Measurements from ENCODE around the gene RALY.
A peak's percentile ranks its signal among the peaks of the same experiment; 100 is the strongest.

The RALY gene

DNA sequence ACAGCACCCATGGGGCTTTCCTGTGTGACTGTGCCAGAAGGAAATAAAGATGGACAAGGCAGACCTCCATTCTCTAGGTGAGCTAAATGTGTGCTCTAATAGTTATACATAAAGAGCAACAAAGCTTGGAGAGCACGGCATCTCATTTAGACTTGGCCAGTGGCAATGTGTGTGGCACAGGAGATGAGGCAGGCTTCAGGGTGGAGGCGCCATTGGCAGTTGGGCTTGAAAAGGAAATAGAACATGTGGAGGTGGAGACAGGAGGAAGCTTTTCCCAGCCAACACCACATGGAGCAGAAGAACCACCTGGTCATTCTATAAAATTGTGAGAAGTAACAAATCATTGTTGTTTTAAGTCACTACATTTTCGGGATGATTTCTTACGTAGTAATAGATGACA, 3.6 kb upstream of the RALY start:
- no peak for DNase-seq

DNA sequence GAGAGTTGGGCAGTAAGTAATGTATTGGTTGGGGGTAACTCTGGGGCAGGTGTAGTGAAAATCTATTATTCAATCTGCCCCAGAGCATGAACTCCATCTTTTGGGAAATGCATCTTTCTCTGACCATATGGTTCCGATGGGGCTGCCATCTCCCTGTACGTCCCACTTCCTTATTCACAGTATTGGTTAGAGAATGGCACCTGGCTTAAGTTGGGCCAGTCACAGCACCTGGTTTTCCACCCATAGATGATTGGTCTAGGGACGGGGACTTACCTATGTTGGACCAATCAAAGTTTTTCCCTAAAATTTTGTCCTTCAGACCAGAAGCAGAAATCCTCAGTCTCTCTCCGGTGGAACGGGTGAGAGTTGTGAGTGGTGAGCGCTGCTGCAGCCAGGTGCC, 2.2 kb upstream of the RALY start:
- no peak for DNase-seq

DNA sequence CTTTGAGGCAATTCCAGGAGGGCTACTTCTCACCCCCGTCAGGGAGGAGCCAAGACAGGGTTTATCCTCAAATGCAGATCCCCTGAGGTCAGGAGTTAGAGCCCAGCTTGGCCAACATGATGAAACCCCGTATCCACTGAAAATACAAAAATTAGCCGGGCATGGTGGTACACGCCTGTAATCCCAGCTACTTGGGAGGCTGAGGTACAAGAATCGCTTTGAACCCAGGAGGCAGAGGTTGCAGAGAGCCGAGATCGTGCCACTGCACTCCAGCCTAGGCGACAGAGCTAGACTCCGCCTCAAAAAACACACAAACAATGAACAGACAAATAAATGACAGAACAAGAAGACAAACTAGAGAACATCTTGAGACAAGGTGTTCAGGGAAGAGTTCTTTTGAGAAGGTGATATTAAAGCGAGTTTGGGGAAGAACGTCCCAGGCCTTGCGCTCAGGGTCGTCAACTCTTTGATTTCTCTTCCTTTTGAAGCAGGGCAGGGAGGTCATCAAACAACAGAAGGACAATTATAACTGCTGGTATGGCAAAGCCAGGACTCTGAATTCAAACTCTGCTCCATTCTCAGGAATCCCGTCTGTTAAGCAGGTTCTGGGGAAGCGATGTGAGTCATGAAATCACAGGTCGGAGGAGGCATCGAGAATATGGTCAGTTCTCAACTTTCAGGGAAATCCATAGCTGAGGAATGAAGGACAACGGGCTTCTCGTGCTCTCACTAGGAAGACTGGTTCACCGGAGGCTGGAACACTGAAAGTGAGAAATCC, 1.4 kb upstream of the RALY start:
- no peak for DNase-seq

DNA sequence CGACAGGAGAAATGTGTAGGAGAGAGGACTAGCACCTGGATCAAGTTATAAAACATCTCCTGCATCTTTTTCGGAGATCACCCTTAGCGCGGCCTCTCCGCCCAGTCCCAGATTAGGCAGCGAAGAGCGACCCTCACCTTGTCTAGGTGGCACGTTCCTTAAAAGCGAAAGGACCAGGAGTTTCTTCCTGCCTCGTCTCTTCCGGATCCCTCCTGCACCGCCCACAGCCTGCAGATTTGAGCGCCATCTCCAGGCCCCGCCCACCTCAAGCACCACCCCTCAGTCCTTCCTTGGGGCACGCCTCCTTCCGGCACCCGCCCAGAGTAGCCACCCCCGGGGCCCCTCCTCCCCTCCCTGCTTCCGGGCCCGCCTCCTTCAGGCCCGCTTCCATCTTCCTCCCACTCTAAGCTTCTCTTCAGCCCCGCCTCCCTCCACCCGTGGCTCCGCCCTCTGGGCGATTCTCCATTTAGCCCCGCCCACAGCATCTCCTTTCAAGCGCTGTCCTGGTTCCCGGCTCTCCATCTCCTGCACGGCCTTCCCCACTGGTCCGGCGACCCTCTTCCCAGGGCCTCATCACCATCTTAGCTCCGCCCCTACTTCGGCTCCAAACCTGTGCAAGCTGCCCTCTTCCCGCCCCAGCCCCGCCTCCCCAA, 662 bp upstream of the RALY start:
- DNase-seq: peak; percentile 100

DNA sequence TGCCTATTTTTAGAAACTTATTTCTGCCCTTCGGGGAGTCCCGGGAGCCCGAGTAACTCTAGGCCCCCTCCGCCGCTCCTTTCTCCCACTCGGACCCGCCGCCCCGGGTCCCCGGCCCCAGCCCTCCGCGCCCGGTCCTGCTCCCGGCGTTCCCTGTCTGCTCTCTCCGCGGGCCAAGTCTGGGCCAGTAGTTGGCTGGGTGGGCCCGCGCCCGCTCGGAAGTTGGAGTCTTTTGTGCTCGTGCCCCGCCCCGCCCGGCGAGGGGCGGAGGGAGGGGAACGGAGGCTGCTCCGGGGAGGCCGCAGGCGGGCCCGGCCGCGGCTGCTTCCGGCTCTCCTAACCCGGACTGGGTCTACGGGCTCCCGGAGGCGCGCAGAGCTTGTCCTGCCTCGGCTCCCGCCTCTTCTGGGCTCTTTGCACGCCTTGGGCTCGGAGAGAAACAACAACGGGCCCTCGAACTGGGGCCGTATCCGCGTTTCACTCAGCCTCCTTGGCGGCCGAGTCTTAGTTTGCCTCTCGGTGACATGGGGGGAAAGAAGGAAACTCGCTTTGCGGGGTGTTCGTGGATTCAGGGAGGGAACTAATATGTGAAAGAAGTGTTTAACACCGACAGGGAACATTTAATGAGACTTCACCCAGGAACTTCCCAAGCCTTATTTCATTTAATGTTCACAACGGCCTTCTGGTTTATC, 657 bp downstream of the RALY start:
- DNase-seq: peak; percentile 87

DNA sequence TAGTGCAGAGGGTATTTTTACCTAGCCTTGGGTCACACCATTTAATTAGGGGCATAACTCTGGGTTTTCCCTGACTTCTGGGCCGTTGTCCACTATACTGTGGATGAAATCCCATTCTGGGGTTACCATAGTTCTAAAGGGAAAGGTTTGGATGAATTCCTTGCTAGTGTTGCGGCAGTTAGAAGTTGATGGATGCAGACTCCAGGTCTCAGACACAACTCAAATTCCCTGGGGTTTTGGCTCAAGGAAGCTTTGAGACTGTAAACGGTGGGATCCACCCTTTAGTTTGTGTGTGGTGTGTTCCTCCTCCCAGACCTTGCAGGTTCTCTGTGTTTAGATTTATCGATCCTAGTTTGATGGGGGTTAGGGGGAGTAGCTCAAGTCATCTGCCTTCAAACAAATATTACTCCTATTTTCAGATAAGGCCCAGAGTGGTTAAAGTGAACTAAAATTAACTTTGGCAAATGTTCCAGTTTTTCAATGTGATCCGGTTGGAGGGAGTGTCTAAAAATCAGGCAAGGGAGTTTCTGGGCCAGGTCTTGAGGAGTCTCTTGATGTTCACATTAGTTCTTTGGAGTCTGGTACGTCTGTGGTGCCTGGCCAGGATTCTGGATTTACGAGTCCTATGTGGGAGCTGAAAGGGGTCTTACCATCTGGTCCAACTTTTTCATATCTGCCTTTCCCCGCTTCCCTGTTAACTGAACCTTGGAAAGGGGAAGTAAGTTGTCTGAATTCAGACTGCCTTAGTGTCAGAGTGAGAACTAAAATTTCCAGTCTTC, 1.5 kb downstream of the RALY start:
- DNase-seq: no peak

DNA sequence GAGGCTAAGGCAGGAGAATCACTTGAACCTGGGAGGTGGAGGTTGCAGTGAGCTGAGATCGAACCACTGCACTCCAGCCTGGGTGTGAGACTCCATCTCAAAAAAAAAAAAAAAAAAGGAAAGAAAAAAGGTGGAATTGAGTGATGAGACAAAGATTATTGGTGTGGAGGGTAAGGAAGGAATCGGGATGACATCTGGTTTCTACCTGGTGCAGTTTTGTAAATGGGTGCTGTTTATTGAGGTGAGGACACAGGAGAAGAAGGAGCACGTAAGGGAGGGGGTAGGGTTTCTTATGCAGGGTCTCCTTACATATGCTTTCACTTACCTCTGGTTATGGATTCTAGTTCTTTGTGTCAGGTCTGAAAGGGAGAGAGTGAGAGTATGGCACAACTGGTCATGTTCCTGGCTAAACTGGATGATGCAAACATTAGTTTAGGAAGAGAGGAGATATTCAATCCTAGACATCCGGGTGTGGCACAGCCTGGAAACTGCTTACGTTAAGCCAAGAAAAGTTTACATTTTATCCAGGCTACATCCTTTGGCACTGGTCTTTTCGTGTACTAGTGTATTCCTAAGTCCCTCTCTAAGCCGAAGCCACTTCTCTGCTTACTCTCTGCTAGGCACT, 5.4 kb downstream of the RALY start:
- DNase-seq: no peak

DNA sequence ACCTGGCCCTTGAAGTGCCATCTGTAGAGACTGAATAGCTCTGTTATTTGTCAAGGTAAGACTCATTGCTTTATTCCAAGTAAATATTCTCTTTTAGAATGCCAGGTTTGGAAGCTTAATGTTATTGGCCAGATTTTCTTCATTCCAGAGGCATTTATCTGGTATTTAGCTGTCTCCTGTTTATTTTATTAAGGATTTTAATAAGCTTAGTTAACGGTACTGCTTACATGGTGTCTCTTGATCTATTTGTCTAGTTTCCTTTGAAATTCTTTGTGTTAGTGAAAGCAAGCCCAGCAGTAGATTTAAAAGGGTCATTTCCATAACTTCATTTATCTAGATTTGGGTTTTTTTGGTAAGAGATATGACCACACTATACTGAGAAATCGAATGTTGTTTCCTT, 7.7 kb downstream of the RALY start:
- no peak for DNase-seq

DNA sequence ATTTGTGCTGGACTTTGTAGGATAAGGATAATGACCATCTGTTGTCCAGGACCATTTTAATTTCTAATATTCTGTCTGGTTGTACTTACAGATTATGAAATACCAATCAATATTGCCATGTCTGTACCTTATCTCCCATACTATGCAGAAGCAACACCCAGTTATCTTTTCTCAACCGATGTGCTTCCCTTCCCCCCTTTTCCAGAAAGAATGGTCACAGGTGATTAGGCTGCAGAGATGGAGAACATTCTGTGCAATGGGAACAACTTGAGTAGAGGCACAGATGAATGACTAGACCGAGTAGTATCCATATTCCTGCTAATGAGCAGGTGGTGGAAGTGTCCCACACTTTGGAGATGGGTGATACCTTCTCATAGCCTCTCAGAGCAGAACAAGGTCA, 10.5 kb downstream of the RALY start:
- DNase-seq: no peak

DNA sequence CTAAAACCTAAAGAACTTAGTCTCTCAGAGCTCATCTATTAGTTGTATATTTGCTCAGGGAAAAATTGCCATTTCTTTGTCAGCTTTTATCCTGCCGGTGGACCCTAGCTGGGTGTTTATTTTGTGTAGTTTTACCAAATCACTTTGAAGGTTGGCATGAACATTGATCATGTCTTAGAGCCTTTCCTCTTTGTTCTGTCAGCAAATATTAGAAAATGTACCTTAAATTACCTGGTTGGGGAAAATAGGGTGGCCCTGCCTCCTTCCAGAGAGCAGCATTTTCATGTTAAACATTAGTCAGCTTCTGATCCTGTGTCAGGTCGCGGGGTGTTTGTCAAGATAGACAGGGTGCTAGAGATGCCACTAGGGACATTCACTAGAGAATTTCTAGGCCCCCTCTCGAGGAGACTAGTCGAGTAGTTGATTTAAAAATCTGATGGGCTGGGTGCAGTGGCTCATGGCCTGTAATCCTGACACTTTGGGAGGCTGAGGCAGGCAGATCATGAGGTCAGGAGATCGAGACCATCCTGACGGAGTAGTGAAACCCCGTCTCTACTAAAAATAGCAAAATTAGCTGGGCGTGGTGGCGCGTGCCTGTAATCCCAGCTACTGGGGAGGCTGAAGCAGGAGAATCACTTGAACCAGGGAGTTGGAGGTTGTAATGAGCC, 11.2 kb downstream of the RALY start:
- no peak for DNase-seq

DNA sequence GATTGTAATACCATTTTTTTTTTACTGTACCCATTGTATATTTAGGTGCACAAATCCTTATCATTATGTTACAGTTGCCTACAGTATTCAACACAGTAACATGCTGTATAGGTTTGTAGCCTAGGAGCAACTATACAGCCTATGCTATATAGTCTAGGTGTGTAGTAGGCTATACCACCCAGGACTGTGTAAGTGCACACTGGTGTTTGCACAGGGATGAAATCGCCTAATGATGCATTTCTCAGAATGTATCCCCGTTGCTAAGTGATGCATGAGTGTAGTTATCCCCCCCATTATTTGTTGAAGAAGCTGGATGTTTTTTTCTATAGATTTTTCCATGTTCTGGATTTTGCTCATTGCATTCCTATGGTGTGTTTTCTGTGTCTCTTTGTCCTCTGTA, 12.9 kb downstream of the RALY start:
- DNase-seq: no peak

DNA sequence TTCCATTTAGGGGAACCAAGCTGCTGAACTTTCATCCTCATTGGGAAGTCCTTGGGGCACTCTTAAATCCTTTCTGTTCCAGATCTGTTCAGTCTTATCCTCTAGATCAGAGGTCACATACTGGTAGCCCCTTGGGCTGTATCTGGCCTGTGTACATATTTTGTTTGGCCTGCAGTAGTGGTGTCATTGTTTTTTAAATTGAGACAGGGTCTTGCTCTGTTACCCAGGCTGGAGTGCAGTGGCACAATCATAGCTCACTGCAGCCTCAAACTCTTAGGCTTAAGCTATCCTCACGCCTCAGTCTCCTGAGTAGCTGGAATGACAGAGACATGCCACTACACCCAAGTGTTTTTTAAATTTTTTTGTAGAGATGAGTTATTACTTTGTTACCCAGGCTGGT, 14.8 kb downstream of the RALY start:
- DNase-seq: no peak

DNA sequence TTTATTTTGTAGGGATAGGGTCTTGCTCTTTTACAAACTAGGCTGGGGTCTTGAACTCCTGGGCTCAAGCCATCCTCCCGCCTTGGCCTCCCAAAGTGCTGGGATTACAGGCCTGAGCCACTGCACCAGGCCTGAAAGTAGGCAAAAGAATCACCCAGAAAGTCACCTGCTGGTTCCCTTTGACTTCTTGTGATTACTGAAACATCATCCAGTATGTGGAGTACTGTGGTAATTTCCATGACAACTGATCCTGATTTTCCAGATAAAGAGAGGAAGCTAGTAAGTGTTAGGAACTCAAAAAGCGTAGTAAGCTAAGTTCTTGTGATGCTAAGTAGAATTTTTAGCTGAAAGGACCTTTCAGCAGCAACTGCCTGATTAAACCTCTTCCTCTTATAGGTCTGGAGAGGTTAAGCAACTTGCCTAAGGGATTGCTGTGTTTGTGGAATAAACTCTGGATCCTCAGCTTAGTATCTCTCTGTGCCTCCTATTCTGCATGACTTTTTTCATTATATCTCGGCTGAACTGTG, 16.8 kb downstream of the RALY start:
- DNase-seq: no peak

DNA sequence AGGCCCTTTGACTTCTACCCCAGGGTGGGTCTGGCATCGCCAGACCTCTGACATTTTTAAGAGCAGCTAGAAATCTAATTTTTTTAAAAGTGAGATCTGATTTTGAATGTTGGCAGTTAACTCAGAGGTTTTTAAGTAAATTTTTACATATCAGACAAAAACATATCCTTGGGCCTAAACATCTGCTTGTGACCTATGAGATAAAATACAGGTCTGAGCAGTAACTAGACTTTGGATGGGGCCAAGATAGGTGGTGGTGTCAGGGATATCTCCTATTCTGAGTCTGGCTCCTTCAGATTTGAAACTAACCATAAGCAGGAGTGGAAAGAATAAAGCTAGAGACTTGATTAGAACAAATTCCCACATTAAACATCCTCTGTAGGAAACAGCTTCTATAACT, 17.6 kb downstream of the RALY start:
- no peak for DNase-seq

DNA sequence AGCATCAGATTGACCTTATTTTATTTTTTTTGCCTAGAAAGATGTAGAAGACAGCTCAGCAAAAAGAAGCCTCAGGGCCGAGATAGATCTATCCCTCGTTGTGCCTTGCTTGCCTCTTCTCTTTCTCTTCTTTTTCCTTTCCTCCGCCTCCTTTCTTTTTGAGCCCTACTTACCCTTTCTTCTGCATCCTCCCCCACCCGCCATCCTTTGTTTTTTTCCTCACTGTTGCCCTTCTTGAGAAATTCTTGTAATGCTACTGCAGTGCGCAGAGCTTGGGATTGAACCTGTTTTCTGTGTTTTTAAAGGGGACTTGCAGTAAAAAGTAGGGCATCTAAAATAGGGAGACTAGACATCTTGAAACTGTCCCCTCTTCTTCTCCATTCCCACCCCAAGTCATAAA, 18.6 kb downstream of the RALY start:
- DNase-seq: no peak

DNA sequence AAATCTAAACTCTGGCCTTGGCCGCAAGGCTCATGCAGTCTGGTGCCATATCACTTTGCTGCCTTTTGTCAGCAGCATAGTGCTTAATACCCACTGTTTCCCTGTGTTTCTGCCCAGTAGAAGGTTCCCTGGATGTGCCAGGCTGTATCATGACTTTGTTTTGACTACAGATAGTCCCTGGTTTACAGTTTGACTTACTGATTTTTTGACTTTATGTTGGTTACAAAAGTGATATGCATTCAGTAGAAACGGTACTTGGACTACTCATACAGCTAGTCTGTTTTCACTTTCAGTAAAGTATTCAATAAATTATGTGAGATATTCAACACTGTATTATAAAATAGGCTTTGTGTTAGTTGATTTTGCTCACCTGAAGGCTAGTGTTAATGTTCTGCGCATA, 19.0 kb downstream of the RALY start:
- no peak for DNase-seq

DNA sequence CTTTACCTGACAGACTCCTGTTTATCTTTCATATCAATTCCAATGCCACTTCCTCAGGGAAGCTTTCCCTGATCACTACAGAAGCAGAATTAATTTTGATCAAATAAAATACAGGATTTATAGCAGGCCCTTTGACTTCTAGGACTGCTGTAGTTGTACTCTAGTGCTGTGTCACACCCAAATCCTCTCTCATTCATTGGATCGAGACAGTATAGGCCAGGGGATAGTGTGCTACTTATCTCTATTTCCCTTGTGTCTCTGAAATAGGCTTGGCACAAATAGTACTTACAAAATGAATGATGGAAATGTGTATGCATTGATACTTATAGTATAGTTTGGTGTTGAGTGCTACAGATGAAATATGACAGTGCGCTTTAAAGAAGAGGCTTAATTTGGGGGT, 19.8 kb downstream of the RALY start:
- DNase-seq: no peak

DNA sequence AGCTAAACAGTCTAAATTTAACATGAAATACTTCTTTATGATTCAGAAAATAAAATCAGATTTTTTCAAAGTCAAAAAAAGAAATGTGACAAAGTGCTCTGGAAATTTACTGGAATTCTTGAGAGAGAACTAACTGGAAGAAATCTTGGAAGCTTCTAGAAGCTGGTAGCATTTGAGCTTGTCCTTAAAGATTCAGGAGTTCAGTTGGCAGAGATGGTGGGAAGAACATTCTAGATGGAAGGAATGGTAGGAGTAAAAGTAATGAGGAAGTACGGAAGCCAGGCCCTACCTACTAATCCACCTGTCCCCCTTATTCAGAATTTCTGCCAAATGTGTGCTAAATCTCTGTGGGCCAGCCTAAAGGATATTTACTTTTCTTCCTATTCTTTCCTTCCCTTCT, 21.2 kb downstream of the RALY start:
- no peak for DNase-seq

DNA sequence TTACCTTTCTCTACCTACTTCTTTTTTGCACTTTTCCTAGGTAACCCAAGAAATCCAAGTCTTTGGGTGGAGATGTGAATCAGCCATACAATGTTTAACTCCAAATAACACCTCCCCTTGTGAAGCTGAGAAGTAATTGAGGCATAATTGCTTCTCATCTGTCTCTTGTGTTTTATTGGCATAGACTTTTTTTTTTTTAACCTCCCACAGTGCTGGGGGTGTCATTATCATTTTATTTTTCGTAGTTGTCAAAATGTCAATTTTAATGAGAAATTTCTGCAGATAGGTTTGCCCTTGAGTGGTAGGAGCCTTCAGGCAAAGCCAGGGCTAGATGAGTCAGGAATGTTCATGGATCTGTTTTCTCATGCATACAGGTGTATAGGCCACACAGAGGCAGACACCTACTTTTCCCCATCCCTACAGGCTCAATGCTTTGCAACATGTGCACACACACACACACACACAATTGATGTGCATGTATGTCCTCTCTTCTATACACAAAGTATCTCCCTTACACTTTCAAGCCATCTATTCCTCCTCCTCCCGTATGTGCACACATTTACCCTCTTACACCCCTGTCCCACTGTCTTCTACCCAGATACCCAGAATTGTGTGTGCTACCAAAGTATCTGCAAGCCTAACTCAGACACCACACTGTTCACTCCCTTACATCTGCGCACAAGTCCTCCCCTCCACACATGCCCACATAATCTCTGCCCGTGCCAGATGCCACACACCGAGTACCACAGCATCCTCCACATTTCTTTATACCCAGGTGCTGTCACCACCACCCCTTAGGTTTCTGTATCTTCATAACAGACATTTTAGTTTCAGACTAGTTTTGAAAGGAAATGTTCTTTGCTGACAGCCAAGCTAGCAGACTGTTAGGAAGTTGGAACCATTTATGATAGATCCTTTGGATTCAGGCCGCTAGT, 22.0 kb downstream of the RALY start:
- DNase-seq: no peak

DNA sequence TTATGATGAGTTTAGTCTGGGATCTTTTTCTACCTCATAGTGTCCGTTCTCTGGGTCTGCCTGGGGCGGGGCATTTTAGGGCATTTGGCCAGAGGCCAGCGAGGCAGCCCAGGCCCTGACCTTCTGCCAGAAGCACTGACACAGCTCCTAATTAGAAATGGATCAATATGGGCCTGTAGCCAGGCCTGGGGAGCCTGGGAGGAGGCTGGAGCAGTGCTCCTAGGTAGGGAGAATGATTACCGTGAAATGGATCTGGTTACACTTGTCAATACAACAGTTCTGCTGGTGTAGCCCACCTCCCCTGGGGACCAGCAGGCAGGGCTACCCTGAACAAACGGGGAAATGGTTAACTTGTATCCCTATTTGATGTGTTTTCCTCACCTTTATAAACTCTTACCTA, 23.0 kb downstream of the RALY start:
- DNase-seq: no peak

DNA sequence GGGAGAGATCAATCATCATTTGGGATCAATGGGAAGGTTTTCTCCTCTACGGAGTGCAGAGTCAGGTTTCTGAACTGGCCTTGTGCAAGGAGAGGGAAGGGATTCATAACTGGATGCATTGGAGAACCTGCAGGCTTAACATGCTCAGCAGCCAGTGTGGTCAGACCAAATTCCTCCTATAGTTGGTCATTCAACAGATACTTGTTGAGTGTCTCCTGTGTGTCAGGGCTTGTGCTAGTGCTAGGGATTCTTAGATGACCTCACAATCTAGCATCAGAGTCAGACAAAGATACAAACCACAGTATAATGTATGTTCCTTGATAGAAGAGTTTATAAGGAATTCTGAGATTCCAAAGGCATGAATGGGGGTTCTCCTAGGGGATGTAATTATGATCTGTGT, 23.9 kb downstream of the RALY start:
- no peak for DNase-seq

All from CD4-positive, alpha-beta T cell treated with Interleukin-6 for 4 hours (primary cell).